SK-N-SH treated with all-trans-retinoic acid at 6 μM for 48 hours (cell line): Measurements from ENCODE around the gene RNF17.

Source experiments
- ATAC-seq: fragments of 200-7000 bp; cut with Tn5 transposase; 3 replicates; pipeline ENCODE4 v1.9.1; 2020; ENCODE audit warnings: mild to moderate bottlenecking, moderate library complexity
- ARNTL ChIP-seq: fragments of 450-650 bp; formaldehyde crosslinking; IDR thresholded peaks from 2 replicates; pipeline ENCODE4 v1.5.0; 2020; ENCODE audit warnings: low read depth, mild to moderate bottlenecking, moderate library complexity, borderline replicate concordance
- BACH2 ChIP-seq: fragments of 250-450 bp; sonication (Bioruptor Pico); IDR thresholded peaks from 2 replicates; pipeline ENCODE4 v1.9.0; 2021; ENCODE audit warnings: mild to moderate bottlenecking, borderline replicate concordance
- CSDC2 ChIP-seq: fragments of 250-450 bp; sonication (Bioruptor Pico); IDR thresholded peaks from 2 replicates; pipeline ENCODE4 v1.5.0; 2020; ENCODE audit warnings: mild to moderate bottlenecking, moderate library complexity
- ESRRG ChIP-seq: fragments of 250-450 bp; sonication (Bioruptor Pico); IDR thresholded peaks from 2 replicates; pipeline ENCODE4 v1.6.1; 2021; ENCODE audit warnings: mild to moderate bottlenecking
- GLIS3 ChIP-seq: fragments of 250-450 bp; sonication (Bioruptor Pico); IDR thresholded peaks from 2 replicates; pipeline ENCODE4 v1.5.0; 2020; ENCODE audit warnings: mild to moderate bottlenecking, moderate library complexity
- ISL1 ChIP-seq: fragments of 250-450 bp; sonication (Bioruptor Pico); IDR thresholded peaks from 2 replicates; pipeline ENCODE4 v2.1.2; 2022; ENCODE audit warnings: mild to moderate bottlenecking, moderate library complexity
- OSR1 ChIP-seq: fragments of 250-450 bp; sonication (Bioruptor Pico); IDR thresholded peaks from 2 replicates; pipeline ENCODE4 v1.8.0; 2022; ENCODE audit warnings: moderate library complexity, mild to moderate bottlenecking, inconsistent platforms
- PATZ1 ChIP-seq: fragments of 250-450 bp; sonication (Bioruptor Pico); IDR thresholded peaks from 2 replicates; pipeline ENCODE4 v1.8.0; 2020; ENCODE audit warnings: mild to moderate bottlenecking, moderate library complexity, borderline replicate concordance
- POU6F1 ChIP-seq: fragments of 250-450 bp; sonication (Bioruptor Pico); IDR thresholded peaks from 2 replicates; pipeline ENCODE4 v1.8.0; 2021; ENCODE audit warnings: low read depth, mild to moderate bottlenecking, moderate library complexity, borderline replicate concordance
- PPARA ChIP-seq: fragments of 250-450 bp; sonication (Bioruptor Pico); IDR thresholded peaks from 2 replicates; pipeline ENCODE4 v1.5.0; 2020; ENCODE audit warnings: mild to moderate bottlenecking, borderline replicate concordance
- RARB ChIP-seq: fragments of 250-450 bp; sonication (Bioruptor Pico); IDR thresholded peaks from 2 replicates; pipeline ENCODE4 v1.8.0; 2021; ENCODE audit warnings: mild to moderate bottlenecking, moderate library complexity
- SNAI2 ChIP-seq: fragments of 250-450 bp; sonication (Bioruptor Pico); IDR thresholded peaks from 2 replicates; pipeline ENCODE4 v1.5.0; 2020; ENCODE audit warnings: mild to moderate bottlenecking, moderate library complexity
- TCF4 ChIP-seq: fragments of 250-450 bp; sonication (Bioruptor Pico); IDR thresholded peaks from 2 replicates; pipeline ENCODE4 v1.8.0; 2021; ENCODE audit warnings: mild to moderate bottlenecking, moderate library complexity, borderline replicate concordance
- TOX ChIP-seq: fragments of 250-450 bp; sonication (Bioruptor Pico); IDR thresholded peaks from 2 replicates; pipeline ENCODE4 v1.8.0; 2021; ENCODE audit warnings: mild to moderate bottlenecking, moderate library complexity, borderline replicate concordance
- ZFP3 ChIP-seq: fragments of 250-450 bp; sonication (Bioruptor Pico); IDR thresholded peaks from 2 replicates; pipeline ENCODE4 v1.5.0; 2020; ENCODE audit warnings: mild to moderate bottlenecking, moderate library complexity
- ZFP30 ChIP-seq: fragments of 450-650 bp; formaldehyde crosslinking; IDR thresholded peaks from 2 replicates; pipeline ENCODE4 v1.5.0; 2022; ENCODE audit warnings: mild to moderate bottlenecking, moderate library complexity
- ZNF565 ChIP-seq: fragments of 450-650 bp; formaldehyde crosslinking; conservative IDR thresholded peaks from 2 replicates; pipeline ENCODE4 v1.5.0; 2020; ENCODE audit warnings: low read depth, mild to moderate bottlenecking, moderate library complexity
- ZNF70 ChIP-seq: fragments of 450-650 bp; formaldehyde crosslinking; IDR thresholded peaks from 2 replicates; pipeline ENCODE4 v1.5.0; 2020; ENCODE audit warnings: mild to moderate bottlenecking, moderate library complexity
- ZNF8 ChIP-seq: fragments of 450-650 bp; formaldehyde crosslinking; IDR thresholded peaks from 2 replicates; pipeline ENCODE4 v1.5.0; 2020; ENCODE audit warnings: mild to moderate bottlenecking, moderate library complexity
- TF ChIP-seq, protein P1 (sequence below): fragments of 250-450 bp; sonication (Bioruptor Pico); IDR thresholded peaks from 2 replicates; pipeline ENCODE4 v1.5.1; 2021; ENCODE audit warnings: mild to moderate bottlenecking, moderate library complexity
- TF ChIP-seq, protein P2 (sequence below): fragments of 250-450 bp; sonication (Bioruptor Pico); IDR thresholded peaks from 2 replicates; pipeline ENCODE4 v1.5.1; 2020; ENCODE audit warnings: low read depth, mild to moderate bottlenecking, moderate library complexity

The RNF17 gene

DNA sequence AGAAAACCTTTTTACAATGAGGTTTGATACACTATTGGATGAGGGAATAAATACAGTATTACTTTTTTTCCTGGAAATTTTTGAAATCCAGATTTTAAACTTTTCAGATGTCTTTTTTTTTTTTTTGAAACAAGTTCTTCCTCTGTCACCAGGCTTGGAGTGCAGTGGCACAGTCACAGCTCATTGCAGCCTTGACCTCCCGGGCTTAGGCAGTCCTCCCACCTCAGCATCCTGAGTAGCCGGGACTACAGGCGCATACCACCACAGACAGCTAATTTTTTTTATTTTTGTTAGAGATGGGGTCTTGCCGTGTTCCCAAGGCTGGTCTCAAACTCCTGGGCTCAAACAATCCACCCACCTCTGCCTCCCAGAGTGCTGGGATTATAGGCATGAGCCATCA lies 96.8 kb downstream of the RNF17 start:
- ATAC-seq = no peak
- TF ChIP-seq TOX = no peak
- TF ChIP-seq ZFP30 = no peak
- no peak for TF ChIP-seq ISL1 (CRISPR knock-in tag)
- TF ChIP-seq GLIS3 (CRISPR knock-in tag) = no peak
- TF ChIP-seq, protein P1, sequence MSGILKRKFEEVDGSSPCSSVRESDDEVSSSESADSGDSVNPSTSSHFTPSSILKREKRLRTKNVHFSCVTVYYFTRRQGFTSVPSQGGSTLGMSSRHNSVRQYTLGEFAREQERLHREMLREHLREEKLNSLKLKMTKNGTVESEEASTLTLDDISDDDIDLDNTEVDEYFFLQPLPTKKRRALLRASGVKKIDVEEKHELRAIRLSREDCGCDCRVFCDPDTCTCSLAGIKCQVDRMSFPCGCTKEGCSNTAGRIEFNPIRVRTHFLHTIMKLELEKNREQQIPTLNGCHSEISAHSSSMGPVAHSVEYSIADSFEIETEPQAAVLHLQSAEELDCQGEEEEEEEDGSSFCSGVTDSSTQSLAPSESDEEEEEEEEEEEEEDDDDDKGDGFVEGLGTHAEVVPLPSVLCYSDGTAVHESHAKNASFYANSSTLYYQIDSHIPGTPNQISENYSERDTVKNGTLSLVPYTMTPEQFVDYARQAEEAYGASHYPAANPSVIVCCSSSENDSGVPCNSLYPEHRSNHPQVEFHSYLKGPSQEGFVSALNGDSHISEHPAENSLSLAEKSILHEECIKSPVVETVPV = no peak
- no peak for TF ChIP-seq PPARA (CRISPR knock-in tag)
- no peak for TF ChIP-seq ZFP3 (CRISPR knock-in tag)
- TF ChIP-seq ZNF565 (CRISPR knock-in tag) = no peak
- no peak for TF ChIP-seq RARB (CRISPR knock-in tag)
- no peak for TF ChIP-seq ESRRG
- no peak for TF ChIP-seq TCF4 (CRISPR knock-in tag)
- no peak for TF ChIP-seq PATZ1 (CRISPR knock-in tag)
- TF ChIP-seq ZNF70 = no peak
- no peak for TF ChIP-seq OSR1 (CRISPR knock-in tag)
- TF ChIP-seq ARNTL (CRISPR knock-in tag) = no peak
- no peak for TF ChIP-seq CSDC2 (CRISPR knock-in tag)

DNA sequence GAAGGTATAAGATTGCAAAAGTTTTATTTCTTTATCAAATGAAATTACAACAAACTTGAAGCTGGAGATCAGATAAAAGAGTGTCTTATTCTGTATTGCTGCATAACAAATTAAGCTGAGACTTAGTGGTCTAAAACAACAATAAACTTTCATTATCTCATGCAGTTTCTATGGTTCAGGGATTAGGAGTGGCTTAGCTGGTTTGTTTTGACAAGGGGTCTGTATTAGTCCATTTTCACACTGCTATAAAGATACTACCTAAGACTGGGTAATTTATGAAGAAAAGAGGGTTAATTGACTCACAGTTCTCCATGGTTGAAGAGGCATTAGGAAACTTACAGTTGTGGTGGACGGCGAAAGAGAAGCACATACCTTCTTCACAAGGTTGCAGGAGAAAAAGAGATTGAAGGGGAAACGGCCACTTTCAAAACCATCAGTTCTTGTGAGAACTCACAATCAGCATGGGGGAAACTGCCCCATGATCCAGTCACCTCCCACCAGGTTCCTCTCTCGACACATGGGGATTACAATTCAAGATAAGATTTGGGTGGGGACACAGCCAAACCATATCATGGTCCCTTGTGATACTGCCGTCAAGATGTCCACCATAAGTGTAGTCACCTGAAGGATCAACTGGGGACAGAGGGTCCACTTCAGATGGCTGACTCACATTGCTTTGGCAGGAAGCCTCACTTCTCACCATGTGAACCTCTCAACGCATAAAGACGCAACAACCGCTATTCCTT lies 97.8 kb downstream of the RNF17 start:
- TF ChIP-seq ZNF8 (CRISPR knock-in tag) = no peak
- TF ChIP-seq, protein P2, sequence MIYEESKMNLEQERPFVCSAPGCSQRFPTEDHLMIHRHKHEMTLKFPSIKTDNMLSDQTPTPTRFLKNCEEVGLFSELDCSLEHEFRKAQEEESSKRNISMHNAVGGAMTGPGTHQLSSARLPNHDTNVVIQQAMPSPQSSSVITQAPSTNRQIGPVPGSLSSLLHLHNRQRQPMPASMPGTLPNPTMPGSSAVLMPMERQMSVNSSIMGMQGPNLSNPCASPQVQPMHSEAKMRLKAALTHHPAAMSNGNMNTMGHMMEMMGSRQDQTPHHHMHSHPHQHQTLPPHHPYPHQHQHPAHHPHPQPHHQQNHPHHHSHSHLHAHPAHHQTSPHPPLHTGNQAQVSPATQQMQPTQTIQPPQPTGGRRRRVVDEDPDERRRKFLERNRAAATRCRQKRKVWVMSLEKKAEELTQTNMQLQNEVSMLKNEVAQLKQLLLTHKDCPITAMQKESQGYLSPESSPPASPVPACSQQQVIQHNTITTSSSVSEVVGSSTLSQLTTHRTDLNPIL = no peak
- TF ChIP-seq SNAI2 (CRISPR knock-in tag) = no peak
- no peak for TF ChIP-seq ARNTL (CRISPR knock-in tag)
- no peak for TF ChIP-seq TOX
- TF ChIP-seq ZNF70 = no peak
- no peak for TF ChIP-seq PATZ1 (CRISPR knock-in tag)
- no peak for TF ChIP-seq RARB (CRISPR knock-in tag)
- TF ChIP-seq PPARA (CRISPR knock-in tag) = no peak
- TF ChIP-seq, protein P1 = no peak
- TF ChIP-seq BACH2 (CRISPR knock-in tag) = no peak
- TF ChIP-seq ESRRG = no peak
- TF ChIP-seq ZNF565 (CRISPR knock-in tag) = no peak
- ATAC-seq = no peak

- no peak for ATAC-seq
- TF ChIP-seq, protein P2 = no peak
- TF ChIP-seq ARNTL (CRISPR knock-in tag) (no peak), ZFP3 (CRISPR knock-in tag) (no peak), ESRRG (no peak), TCF4 (CRISPR knock-in tag) (no peak), ZFP30 (no peak), ZNF70 (no peak), ISL1 (CRISPR knock-in tag) (no peak), POU6F1 (CRISPR knock-in tag) (no peak), ZNF8 (CRISPR knock-in tag) (no peak), SNAI2 (CRISPR knock-in tag) (no peak), PPARA (CRISPR knock-in tag) (no peak), PATZ1 (CRISPR knock-in tag) (no peak)
Measured at GRCh38 chr13:24863748-24864540, 100.0 kb downstream of the RNF17 start.
